COLO829 (cell line): ENCODE data around the gene FUBP1.
"Not testable (repeated sequence)": the region's sequence is repeated elsewhere in the genome, so short reads cannot be mapped to it uniquely, and the experiment has no call there.

ENCODE experiments used
- DNase-seq: peaks from one replicate; pipeline ENCODE4 v3.0.0; 2012; ENCODE audit warnings: low spot score

The FUBP1 gene, protein sequence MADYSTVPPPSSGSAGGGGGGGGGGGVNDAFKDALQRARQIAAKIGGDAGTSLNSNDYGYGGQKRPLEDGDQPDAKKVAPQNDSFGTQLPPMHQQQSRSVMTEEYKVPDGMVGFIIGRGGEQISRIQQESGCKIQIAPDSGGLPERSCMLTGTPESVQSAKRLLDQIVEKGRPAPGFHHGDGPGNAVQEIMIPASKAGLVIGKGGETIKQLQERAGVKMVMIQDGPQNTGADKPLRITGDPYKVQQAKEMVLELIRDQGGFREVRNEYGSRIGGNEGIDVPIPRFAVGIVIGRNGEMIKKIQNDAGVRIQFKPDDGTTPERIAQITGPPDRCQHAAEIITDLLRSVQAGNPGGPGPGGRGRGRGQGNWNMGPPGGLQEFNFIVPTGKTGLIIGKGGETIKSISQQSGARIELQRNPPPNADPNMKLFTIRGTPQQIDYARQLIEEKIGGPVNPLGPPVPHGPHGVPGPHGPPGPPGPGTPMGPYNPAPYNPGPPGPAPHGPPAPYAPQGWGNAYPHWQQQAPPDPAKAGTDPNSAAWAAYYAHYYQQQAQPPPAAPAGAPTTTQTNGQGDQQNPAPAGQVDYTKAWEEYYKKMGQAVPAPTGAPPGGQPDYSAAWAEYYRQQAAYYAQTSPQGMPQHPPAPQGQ

DNA sequence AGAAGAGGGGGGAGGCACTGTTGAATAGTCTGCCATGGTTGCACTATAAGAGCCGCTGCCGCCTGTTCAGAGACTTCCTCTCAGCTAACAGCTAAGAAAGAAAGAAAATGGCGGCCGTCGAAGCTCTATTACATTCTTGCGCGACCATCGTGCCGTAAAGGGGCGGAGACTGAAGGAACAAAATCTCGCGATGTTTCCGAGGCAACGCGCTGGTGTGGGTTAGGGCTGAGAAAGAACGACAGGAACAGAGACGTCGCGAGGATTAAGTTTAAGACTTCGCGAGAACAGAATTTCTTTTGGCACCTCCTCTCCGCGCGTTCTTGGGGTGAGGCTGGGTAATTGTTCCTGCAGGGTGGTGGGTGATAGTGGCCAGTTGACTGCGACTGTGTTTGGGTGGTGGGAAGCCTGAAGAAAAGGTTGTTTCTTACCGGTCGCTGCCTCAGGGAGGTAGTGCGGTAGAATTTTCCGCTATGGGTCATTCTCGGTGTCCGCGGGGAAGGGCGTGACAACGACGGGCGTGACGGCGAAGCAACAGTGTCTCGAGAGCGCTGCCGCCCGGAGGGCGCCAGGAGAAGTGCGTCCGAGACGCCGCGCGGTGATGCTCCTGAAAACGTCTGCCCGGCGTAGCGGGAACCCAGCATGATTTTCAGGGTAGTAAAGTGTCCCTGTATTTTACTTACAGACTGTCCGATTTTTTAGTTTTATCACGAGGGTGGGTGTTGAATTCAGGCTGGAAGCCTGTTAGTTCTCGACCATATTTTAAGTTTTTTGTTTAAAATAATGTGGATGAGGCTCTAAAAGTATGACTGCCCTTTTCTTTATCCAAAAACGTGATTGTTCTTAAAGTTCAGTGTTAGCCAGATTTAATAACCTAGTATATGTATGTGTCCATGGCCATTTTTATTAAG, at the start of gene FUBP1:
Gene FUBP1, minus strand, starts transcription at position 104 of the 908 bp plus-strand sequence. Its CDS starts 68 bp downstream, at position 36.
- peak; percentile 90 for DNase-seq

DNA sequence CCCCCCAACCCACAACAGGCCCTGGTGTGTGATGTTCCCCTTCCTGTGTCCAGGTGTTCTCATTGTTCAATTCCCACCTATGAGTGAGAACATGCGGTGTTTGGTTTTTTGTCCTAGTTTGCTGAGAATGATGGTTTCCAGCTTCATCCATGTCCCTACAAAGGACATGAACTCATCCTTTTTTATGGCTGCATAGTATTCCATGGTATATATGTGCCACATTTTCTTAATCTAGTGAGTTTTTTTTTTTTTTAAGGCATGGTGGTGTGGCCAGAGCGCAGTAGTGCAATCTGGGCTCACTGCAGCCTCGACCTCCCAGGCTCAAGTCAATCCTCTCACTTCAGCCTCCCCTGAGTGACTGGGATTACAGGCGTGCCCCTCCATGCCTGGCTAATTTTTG, 42.3 kb upstream of the FUBP1 start:
- DNase-seq: not testable (repeated sequence)

DNA sequence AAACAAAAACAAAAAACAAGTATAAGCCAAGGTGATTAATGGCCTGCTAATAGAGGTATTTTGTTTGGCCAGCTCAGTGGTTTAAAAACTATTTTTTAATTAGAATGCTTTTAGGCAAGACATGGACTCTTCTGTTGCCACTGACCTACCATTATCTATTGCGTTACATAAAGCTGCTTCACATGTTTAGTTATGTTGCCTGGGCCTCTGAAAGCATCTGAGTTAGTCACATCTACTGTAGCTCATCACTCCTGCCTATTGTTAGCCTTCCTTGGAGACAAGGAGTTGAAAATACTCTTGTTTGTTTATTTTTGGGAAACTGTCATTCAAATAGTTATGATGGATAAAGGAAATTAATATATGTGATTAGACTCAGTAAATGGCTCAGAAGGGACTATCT, 40.2 kb upstream of the FUBP1 start:
- DNase-seq: no peak

DNA sequence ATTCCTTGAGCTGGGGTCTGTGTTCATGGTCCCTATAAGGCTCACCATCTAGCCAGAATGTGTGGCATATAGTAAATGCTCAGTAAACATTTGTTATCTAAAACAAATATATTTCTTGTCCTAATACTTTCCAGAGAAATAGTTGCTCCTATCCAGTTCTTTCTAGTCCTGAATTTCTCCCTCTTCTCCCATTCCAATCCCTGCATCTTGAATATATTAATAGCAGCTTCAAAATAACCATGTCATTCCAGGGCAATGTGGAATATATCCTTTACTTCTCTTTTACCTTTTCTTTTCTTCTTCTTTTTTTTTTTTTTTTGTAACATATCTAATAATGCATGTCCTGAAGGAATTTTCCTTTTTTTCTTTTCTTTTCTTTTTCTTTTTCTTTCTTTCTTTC, 36.3 kb upstream of the FUBP1 start:
- DNase-seq: no peak

DNA sequence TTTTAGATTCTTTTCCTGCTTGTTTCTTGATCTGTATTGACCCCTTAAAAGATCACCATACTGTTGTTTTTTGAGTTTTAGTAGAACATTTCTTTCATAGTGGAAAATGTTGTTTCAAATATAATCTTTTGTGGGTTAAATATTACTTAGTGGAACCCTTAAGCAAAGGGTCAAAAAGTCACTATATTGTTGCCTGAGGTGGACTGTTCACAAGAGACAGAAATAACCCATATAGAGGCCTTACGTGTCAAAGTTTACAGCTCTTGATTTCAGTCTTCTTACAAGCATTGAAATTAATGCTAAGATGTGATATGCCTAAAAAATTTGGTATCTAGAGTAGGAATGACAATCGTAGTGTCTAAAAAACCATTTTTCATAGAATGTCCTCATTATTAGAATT, 32.2 kb upstream of the FUBP1 start:
- no peak for DNase-seq

DNA sequence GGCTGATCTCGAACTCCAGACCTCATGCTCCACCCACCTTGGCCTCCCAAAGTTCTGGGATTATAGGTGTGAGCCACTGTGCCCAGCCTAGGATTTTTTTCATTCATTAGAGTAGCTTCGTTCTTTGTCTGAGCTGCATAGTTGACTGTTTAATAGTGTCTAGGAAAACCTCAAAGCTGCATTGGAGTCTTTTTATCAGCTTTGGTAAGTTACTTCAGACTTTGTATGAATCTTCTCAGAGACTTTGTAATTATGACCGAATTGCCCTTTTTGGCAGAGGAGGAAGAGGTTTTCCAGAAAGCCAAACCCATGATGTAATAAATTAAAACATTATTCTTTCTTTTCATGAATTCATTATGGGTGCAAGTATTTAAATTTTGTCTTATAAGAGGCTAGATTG, 31.0 kb upstream of the FUBP1 start:
- DNase-seq: no peak

DNA sequence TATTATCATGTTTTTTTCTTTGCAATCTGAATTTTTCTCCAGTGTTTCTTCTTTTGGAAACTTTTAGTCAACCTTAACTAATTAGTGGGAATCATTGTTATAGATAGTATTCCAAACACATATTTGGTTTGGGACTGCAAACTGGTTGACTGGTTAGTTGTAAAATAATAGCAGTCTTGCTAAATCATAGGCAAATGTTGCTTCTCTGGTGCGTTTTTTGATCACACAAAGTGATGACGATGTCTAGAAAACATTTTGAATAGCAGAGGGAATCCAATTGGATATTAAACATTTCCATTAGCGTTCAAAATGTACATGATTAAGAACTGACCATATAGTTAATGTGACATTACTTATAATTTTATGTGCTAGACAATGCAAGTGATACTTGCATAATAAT, 30.4 kb upstream of the FUBP1 start:
- DNase-seq: no peak

DNA sequence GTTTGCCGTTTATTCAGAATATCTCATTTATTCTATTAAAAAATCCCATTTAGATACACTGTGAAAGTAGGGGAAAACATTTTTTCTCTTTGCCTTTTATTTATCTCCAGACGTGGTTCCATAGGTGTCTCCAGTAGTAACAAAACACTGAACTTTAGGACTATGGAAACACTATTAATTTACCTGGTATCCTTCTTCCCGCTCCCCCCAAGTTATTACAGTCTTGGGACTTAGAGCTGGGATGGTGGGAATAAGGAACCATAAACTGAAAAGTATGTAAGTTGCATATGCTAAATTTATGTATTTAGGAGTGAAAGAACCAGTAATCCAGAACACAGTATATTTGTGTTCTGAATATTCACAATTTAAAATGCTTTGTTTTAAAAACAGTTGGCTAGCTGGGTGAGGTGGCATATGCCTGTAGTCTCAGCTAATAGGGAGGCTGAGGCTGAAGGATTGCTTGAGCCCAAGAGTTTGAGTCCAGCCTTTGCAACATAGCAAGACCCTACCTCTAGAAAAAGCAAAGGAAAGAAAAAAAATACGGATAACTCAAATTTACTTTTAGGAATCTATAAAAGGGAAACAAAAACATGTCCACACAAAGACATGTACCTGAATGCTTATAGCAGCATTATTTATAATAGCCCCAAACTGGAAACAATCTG, 28.9 kb upstream of the FUBP1 start:
- no peak for DNase-seq

DNA sequence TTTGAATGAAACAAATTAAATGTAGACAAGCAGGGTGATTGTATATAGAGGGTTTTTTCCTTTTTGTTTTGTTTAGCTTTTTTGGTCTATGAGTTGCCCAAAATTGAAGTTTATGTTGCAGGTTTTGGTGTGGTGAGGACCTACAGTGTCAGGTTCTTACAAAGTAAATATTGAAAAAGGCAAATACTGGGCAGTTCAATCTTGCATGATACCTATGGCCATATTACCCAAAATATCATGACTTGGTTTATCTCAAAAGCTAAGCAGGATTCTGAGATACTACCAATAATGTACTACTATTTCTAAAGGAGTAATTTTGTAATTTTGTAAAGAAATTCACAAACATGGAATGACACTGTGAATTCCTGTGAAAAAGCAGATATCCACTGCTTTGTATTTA, 27.6 kb upstream of the FUBP1 start:
- no peak for DNase-seq

DNA sequence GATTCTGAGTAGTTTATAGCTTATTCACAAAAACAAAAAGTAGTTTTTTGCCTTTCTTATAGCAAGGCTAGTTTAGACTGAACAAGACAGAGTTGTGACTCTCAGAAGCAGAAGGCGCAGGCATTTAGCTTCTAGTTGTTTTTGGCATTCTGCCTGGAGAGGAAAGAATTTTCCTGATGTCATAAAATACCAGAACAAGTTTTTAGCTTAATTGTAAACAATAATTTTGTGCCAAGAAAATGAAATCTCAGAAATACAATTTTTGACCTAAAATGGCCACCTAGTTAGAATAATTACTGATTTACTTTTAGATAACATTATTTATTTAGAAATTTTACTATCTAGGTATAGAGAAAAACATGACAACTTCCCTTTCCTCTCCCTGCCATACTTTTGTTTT, 26.9 kb upstream of the FUBP1 start:
- peak; percentile 27 for DNase-seq

DNA sequence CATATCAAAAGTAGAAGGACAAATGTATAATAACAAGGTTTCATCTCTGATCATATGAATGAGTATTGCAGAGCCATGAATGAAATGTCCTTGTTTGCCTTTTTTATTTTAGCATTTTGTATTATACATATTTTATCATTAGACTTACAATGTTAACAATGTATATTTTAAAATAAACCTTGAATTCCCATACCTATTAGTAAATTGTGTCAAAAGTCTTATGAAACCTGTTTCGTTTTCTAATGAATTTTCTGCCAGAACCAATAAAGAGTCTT, 26.5 kb upstream of the FUBP1 start:
- DNase-seq: no peak

DNA sequence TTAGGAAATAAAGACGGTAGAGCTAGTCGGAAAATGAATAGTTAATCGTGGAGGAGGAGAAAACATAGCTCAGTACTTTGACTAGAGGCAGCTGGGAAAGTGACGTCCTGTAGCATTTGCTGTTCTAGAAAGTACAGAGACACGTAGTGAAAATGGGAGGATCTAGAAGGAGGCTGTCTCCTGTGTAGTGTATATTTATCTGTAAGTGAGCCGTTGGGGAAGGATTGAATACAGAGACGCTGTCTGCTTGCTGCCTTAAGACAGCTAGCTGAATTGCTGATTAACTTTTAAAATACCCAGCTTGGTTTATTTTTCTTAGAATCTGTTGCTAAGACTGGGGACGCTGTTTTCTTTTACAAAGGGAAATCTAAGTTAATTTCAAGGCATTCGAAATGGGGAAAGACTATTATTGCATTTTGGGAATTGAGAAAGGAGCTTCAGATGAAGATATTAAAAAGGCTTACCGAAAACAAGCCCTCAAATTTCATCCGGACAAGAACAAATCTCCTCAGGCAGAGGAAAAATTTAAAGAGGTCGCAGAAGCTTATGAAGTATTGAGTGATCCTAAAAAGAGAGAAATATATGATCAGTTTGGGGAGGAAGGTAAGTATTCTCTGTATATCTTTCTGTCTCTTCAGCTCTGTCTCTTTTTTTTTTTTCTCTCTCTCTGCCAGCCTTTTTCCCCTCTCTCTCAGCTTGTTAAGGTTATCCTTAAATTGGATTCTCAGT, 26.0 kb upstream of the FUBP1 start, which contains the start of gene DNAJB4:
Gene DNAJB4, plus strand, starts transcription at position 221 of the 729 bp plus-strand sequence. Its CDS starts 172 bp downstream, at position 393.
- peak; percentile 81 for DNase-seq

DNA sequence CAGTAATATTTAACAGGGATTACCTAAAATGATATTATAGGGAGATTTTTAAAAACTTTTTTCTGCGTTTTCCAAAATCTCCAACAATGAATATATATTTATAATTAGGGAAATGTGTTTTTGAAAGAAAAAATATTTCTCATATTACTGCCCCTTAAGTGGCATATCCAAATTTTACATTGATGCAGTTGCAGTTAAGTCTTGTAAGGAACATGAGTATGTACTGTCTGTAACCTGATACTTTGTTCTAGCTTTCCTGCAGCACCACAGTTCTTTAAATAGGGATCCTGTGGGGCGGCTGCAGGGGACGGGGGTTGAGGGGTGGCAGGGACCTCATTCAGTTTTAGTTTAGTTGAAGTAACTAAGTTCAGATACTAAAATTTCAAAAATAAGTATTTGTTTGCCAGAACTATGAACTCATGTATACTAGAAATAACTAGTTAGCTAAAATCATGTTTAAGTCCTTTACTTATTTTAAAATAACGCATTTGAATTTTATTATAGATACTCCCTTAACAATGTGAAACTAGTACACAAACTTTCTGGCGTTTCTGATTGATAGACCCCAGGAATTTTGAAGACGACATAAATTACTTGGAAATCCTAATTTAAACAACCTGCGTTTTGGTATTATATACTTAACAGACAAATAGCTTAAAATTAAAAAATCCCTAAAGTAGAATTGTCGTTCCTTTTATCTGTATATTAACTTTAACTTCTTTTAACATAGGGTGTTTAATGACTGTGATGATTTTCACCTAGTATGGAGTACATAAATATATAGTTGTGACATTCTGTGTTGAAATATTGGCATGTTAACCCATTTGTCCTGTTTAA, 25.2 kb upstream of the FUBP1 start:
- peak; percentile 41 for DNase-seq

DNA sequence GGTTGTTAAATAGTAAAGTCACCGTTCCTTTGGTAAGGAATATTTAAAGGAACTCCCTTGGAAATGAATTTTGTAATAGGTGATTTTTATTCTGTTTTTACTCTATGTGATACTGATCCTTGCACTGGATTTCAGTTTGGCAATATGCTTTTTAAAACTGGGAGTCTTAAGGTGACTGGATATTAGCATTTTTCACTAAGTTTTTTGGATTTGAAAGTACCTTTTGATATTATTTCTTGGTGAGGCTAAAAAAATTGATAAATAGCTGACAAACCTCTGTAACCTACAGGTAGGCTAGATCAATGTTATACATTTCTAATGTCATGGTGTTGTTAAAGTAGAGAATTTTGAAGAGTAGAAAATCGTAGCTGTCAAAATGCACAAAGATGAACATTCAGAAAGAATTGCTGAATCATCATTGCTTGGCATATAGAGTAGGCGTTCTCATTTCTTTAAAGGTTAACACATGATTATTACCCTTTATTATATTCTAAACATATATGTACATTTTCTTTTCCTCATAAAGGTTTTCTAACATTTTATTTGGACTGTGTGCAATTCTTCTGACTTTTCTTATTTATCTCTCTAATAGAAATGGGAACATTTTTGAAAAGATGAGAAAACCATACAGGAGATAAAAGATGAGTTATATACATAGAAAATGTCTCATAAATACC, 24.3 kb upstream of the FUBP1 start:
- peak; percentile 30 for DNase-seq

DNA sequence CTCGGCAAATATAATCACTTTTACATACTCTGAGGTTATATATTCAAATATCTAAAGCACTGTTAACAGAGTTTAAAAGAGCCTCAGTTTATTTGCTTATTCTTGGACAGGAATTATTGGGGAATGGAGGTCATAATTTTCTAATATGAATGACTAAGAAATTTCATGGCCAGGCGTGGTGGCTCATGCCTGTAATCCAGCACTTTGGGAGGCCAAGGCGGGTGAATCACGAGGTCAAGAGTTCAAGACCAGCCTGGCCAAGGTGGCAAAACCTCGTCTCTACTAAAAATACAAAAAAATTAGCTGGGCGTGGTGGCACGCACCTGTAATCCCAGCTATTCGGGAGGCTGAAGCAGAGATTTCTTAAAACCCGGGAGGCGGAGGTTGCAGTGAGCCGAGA, 21.7 kb upstream of the FUBP1 start:
- DNase-seq: not testable (repeated sequence)

DNA sequence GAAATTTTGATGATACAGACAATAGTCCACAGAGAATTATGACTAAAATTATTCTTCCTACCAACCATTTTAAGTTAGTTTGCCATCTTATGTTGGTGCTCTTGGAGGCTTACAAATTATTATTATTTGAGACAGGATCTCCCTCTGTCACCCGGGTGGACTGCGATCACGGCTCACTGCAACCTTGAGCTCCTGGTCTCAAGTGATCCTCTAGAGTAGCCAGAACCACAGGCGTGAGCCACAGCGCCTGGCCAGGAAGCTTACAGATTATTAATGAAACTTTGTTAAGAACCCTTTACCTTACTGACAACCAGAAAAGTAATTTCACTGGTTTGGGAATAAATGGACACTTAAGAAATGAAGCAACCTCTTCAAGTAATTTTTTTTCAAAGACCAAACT, 17.9 kb upstream of the FUBP1 start:
- no peak for DNase-seq

DNA sequence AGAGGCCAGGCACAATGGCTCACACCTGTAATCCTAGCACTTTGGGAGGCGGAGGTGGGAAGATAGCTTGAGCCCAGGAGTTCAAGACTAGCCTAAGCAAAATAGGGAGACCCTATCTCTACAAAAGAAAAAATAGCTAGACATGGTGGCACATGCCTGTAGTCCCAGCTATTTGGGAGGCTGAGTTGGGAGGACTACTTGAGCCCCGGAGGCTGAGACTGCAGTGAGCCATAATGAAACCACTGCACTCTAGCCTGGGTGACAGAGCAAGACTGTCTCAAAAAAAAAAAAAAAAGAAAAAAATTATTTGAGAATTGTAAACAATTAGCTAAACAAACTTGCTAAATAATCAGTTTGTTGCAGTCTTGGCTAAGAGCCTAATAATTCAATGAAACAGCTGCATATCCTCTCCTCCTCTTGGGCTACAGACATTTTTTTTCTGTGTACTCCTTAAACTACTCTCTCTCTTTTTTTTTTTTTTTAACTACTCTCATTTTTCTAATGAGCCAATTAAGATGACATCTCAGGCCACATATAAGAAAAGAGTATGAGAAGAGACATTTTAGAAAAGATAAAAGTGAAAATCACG, 15.3 kb upstream of the FUBP1 start:
- no peak for DNase-seq

DNA sequence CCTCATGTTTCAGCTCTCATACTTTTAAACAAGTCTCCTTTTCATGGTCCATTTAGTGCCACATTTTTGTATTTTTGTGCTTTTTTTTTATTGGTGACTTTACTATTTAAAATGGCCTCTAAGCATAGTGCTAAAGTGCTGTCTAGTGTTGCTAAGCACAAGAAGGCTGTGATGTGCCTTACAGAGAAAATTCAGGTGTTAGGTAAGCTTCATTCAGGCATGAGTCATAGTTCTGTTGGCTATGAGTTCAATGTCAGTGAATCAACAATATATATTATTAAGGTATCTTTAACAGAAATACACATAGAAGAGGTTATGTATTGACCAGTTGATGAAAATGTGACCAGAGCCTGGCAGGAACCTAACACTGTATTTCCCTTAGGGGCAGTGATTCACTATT, 12.8 kb upstream of the FUBP1 start:
- DNase-seq: no peak

DNA sequence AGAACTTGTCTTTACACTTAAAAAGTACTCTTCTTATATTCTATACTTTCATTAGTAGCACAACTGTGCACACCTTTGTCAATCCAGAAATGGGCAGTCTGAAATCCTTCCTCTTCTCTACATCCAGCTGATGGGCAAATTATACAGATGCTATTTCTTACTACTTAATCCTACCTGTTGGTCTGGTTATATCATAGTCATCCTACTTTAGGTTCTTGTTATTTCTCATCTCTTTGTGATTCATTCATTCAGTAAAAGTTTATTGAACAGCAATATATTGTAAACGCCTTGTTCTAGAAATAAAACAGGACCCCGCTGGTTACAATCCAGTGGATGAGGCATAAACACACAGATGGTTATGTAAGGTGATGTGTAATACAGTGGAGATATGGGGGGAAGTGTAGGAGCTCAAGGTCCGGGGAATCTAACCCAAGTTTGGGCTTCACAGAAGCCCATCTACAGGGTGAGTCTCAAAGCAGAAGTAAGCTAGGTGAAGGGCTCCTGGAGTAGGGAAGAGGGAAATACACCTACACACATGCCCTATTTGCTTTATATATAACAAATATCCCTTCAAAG, 11.8 kb upstream of the FUBP1 start:
- DNase-seq: no peak
